CD4-positive, alpha-beta T cell treated with Interleukin-15 for 4 hours (primary cell): ENCODE results near the gene LRPAP1.
"Not testable (repeated sequence)": the region's sequence is repeated elsewhere in the genome, so short reads cannot be mapped to it uniquely, and the experiment has no call there.

Source experiments
- DNase-seq: peaks from one replicate; pipeline ENCODE4 v3.0.0-alpha.2; 2020; ENCODE audit warnings: low spot score

LRPAP1 gene

DNA sequence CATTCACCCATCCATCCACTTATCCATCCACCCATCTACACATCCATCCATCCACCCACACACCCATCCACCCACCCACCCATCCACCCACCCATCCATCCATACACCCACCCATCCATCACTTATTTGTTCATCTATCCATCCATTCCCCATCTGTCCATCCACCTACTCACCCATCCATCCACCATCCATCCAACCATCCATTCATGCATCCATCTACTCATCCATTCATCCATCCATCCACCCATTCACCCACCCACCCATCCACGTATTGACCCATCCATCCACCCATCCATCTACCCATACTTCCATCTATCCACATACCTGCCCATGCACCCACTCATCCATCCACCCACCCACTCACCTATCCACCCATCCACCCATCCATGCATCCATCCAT is 28.2 kb upstream of the LRPAP1 start:
- DNase-seq, result not testable (repeated sequence)

GRCh38 chr4:3559381-3560290 is 27.4 kb upstream of the LRPAP1 start:
- DNase-seq, result not testable (repeated sequence)

GRCh38 chr4:3558514-3558836 is 26.3 kb upstream of the LRPAP1 start:
- not testable (repeated sequence) for DNase-seq

DNA sequence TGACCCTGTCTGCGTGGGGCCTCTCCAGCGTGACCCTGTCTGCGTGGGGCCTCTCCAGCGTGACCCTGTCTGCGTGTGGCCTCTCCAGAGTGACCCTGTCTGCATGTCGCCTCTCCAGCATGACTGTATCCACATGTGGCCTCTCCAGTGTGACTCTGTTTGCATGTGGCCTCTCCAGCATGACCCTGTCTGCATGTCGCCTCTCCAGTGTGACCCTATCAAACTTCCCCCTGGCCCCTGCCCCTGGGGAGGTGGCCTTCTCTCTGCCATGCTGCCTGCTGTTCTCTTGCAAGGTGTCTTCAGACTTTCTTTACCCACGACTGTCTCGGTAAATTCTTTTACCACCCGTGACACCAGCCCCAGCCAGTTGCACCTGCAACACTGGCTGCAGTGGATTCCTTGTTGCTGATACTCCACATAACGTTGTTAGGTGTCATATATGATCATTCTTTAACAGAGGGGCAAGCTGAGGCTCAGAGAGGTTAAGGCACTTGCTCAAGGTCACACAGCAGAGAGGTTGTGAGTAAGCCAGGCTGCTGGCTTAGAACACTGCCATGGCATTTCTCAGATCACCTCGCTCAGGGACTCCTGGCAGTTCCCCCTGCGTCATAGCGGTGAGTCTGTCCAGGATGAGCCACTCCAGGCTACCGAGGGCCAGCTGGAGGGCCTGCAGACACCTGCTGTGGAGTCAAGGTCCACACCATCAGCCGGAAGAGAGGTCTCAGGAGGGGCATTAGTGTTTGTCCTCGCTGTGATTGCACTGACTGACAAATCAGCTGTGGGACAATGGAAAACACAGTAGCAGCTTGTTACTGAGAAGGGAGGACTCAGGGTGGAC is 25.7 kb upstream of the LRPAP1 start:
- not testable (repeated sequence) for DNase-seq

DNA sequence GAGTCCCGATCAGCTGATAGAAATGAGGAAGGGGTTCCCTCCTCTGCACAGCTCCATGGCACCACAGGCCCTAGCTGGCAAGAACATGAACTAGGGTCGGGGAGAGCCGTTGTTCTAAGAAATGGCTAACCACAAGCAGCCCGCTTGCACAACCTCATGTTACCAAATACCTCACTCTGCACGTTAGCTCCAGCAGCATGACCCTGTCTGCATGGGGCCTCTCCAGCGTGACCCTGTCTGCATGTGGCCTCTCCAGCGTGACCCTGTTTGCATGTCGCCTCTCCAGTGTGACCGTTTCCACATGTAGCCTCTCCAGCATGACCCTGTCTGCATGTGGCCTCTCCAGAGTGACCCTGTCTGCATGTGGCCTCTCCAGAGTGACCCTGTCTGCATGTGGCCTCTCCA is 24.9 kb upstream of the LRPAP1 start:
- DNase-seq, result not testable (repeated sequence)

DNA sequence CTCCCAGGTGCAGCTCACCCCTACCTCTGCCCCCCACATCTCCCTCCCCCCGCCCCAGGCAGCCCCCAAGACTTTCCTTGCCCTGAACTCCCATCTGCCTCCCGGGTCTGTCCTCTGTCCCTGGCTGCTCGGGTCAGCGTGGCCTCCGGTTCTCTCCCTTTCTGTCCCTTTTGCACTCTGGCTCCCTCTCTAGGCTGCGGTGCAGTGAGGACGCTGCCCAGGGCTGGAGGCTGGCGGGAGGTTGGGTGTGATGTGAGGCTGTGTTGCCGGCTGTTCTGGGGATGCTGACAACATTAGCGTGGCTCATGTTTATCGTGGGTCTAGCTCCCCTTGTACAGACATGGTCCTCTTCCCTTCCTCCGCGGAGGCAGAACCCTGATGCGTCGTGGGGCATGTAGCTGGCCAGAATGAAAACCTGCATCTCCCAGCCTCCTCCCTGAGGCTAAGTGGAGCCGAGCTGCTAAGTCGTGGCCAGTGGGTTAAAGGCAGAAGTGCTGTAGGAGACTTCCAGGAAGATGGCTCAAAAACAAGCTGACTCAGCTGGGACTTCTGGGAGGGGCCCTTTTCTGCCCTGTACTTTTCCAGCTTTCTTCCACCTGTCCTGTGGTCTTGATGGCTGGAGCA is 24.1 kb upstream of the LRPAP1 start:
- not testable (repeated sequence) for DNase-seq

DNA sequence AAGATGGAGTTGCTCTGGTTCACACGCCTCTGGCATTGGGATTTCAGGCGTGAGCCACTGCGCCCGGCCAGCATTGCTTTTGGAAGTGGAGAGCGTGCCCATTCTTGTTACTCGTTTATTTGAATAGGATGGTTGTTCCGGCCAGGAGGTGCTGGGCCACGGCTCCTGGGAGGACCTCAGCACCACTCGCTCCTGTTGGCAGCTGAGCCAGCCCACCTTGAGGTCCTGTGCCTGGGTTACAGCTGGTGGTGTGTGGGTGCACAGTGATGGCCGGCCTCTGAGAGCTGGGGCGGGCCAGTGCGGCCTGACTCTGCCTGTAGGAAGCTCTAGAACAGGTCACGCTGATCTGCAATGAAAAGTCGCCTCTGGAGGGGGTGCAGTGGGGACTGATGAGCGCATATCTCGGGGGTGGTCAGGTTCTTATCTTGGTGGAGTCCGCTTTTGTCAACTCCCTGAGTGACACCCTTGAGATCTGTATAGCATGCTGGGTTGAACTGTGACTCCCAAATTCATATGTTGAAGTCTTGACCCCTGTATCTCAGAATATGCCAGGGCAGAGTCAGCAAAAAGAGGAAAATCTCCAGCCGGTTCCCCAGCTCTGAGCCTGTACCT is 23.3 kb upstream of the LRPAP1 start:
- not testable (repeated sequence) for DNase-seq

DNA sequence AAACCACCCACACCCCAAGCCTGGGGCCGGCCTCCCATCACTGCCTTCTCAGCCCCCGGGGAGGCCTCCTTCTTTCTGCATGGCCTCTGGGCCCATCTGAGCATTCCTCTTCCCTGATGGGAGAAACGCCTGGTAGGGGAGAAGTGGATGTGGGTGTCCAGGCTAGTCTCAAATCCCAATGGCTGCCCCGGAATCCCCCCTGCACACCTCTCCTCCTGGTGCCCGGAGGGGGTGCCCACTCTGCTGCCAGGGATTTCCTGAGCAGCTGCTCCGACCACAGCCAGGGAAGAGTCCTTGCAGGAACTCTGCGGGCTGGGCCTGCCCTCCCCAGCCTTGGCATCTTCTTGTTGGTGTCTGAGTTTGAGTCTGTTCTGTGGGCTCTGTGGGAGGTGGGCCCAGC is 19.1 kb upstream of the LRPAP1 start:
- not testable (repeated sequence) for DNase-seq

DNA sequence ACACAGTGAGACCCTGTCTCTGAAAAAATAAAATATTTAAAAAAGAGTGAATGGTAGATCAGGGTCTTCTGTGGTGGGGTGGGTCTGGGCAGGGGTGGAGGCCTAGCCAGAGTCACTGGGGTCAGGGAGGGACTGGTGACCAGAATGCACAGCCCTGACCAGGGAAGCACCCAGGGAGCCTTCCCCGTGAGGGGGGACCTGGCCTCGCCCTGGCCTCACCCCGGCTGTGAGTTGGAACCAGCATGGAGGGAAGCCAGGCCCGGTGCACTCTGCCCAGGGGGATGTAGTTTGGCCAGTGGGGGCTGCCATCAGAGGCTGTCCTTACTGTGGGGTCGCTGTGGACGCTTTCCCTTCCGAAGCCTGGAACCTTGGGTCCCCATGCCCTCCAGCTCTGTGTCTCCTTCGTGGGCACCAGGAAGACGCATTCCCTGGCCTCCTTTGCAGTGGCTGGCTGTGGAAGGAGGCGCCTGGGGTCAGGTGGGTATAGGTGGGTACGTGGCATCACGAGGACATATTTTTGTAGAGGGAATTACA is 18.6 kb upstream of the LRPAP1 start:
- not testable (repeated sequence) for DNase-seq

DNA sequence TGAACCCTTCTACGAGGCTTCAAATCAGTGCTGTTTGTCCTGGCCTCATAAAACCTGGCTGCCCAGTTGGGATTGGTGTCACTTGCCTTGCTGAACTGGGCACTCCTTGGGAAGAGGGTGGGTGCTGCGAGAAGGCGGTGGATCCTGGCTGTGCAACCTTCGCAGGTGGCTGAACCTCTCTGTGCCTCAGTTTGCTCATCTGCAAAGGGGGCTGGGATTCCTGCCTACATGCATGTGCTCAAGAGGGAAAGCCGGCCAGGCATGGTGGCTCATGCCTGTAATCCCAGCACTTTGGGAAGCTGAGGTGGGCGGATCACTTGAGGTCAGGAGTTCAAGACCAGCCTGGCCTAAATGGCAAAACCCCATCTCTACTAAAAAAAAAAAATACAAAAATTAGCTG is 17.8 kb upstream of the LRPAP1 start:
- not testable (repeated sequence) for DNase-seq

DNA sequence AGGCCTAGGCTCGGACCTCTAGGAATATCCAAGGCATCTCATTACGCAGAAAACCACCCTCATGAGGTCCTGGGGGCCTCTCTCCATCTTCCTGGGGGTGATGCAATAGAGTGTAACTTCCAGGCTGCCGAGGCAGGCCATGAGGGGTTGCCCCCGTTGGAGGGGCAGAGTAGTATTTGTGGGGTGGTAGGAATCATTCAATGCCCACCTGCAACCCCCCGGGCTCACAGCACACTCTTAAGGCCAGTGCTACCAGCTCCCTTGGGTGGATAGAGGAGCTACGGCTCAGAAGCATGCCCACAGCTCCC is 17.4 kb upstream of the LRPAP1 start:
- DNase-seq, result not testable (repeated sequence)

- not testable (repeated sequence) for DNase-seq
Measured at GRCh38 chr4:3548991-3549693, 16.9 kb upstream of the LRPAP1 start.

DNA sequence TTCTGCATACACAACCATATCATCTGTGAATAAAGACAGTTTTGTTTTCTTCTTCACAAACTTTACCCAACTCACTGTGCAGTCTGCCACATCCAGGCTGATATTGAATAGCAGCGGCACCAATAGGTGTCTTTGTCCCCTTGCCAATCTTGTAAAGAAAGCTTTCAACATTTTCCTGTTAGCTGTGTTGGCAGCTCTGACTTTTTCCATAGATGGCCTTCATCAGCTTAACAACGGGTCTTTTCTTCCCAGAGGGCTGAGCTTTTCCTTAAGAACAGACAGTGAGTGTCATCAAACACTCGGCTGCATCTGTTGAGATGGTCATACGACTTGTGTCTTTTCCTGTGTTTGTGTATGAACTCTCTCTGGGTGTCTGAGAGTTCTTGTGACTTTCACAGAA is 14.5 kb upstream of the LRPAP1 start:
- DNase-seq, result not testable (repeated sequence)

- DNase-seq, result not testable (repeated sequence)
Measured at GRCh38 chr4:3545351-3545750, 13.1 kb upstream of the LRPAP1 start.

DNA sequence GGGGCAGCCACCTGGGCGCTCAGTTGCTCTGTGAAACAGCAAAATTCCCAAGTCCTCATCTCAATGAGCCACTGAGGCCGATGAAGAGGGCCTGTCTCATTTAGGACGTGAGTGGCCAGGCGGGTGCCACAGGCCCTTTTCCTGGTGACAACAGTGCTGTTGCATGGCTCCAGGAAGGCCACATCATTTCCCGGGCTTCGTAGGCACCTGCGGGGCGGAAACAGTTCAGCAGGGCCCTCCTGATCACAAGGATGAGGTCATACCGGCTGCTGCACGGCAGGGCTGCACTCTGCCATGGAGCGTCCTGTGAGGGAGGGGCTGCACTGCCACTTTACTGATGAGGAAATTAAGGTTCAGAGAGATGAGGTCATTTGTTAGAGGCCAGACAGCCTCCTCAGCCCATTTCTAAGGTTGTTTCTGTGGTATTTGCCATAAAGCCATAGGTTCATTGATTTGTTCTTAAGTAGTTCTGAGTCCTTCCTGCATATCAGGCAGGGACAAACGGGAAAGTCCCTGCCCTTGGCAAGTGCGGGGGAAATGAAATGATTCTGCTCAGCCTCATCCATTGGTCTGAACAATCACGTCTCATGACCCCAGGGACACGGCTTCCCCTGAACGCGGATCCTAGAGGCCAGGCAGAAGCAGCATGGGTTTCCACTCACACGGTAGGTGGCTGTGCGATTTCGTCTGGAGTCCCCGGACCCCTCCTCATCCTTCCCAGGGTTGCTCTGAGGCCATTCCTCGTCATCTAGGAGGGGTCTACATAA is 12.2 kb upstream of the LRPAP1 start:
- DNase-seq, result not testable (repeated sequence)

DNA sequence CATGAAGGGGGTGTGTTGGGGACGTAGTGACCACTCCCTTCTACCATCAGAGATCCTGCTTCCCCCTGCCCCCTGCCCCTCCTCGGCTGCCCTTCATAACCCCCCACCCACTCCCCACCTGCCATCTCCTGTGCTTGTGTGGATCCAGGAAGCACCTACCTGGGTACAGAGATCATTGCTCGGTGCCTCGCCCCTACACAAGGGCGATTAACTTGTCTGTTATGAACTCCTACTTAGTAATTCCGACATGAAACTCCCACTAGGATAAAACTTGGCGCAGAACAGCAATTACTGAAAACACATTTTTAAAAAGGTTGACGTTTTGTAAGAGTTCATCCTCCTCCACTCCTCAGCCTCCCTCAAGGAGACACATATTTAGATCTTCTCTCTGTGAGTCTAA is 11.2 kb upstream of the LRPAP1 start:
- not testable (repeated sequence) for DNase-seq

GRCh38 chr4:3538906-3539305 is 6.7 kb upstream of the LRPAP1 start:
- DNase-seq, result not testable (repeated sequence)

DNA sequence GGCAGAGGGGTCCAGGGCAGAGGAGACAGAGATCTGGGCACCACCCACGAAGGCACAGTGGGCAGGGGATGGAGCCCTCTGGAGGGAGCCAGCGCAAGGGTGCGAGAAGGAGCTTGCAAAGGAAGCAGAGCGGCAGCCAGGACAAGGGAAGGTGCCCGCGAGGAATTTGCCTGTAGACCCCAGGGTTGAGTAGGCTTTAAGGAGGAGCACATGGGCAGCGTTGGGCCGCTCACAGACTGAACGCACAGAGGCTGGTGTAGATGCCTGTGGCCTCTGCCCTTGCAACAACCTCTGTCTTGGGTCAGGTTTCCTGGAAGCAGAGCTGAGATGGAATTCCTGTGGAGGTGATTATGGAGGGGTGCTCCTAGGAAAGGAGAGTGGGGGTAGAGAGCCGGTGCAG is 3.6 kb upstream of the LRPAP1 start:
- DNase-seq, result not testable (repeated sequence)

GRCh38 chr4:3533423-3533820 is 1.2 kb upstream of the LRPAP1 start:
- no peak for DNase-seq

GRCh38 chr4:3532751-3533422 is 665 bp upstream of the LRPAP1 start:
- DNase-seq, result no peak
